B cell (primary cell): ENCODE results near the gene PDZK1. TPM values are rescaled to one million over a fixed set of nuclear protein-coding genes. Genes with fewer than 3 reads are reported as not detected.

Source experiments
- ATAC-seq: fragments of 200-7000 bp; cut with Tn5 transposase; one replicate; pipeline ENCODE4 v1.10.0; 2021; ENCODE audit warnings: low read depth, mild to moderate bottlenecking, moderate number of reproducible peaks, moderate library complexity
- CTCF ChIA-PET: fragments of 350-600 bp; sonication (Branson Sonifier 250); formaldehyde crosslinking; loops from one replicate; lab custom pipeline; 2021; ENCODE audit warnings: antibody characterized with exemption, inconsistent platforms; lab: Charles Lee
- POLR2A ChIA-PET: fragments of 350-600 bp; sonication (Branson Sonifier 250); formaldehyde crosslinking; loops from one replicate; lab custom pipeline; 2021; ENCODE audit warnings: antibody characterized with exemption; lab: Charles Lee
- DNase-seq: peaks from one replicate; pipeline ENCODE4 v3.0.0; 2013
- H2AFZ ChIP-seq: 2 replicates; pipeline ENCODE4 v1.6.1; 2012; ENCODE audit warnings: mild to moderate bottlenecking, low read depth, low read length; ENCODE audit not compliant: insufficient read depth, poor library complexity, severe bottlenecking
- H3K27ac ChIP-seq, 2 donors: 1 replicate in 1 of 2; 2 replicates in 1 of 2; pipeline ENCODE4 v1.5.1; 2012 to 2013; ENCODE audit warnings: low read length in 2 of 2, mild to moderate bottlenecking in 2 of 2, moderate library complexity in 1 of 2
- H3K27me3 ChIP-seq, 4 experiments: fragments of 200-600 bp in 1 of 4; sonication (generic) in 1 of 4; replicated peaks in 1 of 4; 1 replicate in 2 of 4; 2 replicates in 2 of 4; pipeline versions ENCODE4 v1.6.1 to v1.7.0; 2013 to 2016; ENCODE audit warnings: low read length in 3 of 4, mild to moderate bottlenecking in 2 of 4, mixed read lengths in 1 of 4, moderate library complexity in 1 of 4; ENCODE audit not compliant: insufficient read depth in 4 of 4, control insufficient read depth in 3 of 4; ENCODE audit errors: control extremely low read depth in 1 of 4
- H3K36me3 ChIP-seq, 2 experiments: replicated peaks in 1 of 2; 1 replicate in 1 of 2; 2 replicates in 1 of 2; pipeline versions ENCODE4 v1.6.1 to v1.7.1; 2013; ENCODE audit warnings: low read length in 1 of 2; ENCODE audit not compliant: insufficient read depth in 2 of 2, control insufficient read depth in 1 of 2; ENCODE audit errors: control extremely low read depth in 1 of 2, extremely low read depth in 1 of 2
- H3K4me1 ChIP-seq, 2 donors: fragments of 200-600 bp in 1 of 2; sonication (generic) in 1 of 2; 1 replicate in 1 of 2; 2 replicates in 1 of 2; pipeline versions ENCODE4 v1.5.1 to v1.6.1; 2013 to 2017; ENCODE audit warnings: low read length in 2 of 2; ENCODE audit not compliant: control insufficient read depth in 2 of 2, insufficient read depth in 2 of 2
- H3K4me2 ChIP-seq: replicated peaks from 2 replicates; pipeline ENCODE3; 2012; ENCODE audit warnings: mild to moderate bottlenecking, low read depth, low read length; ENCODE audit not compliant: poor library complexity, severe bottlenecking
- H3K4me3 ChIP-seq, 5 experiments: fragments of 200-600 bp in 1 of 5; sonication (generic) in 1 of 5; 1 replicate in 3 of 5; 2 replicates in 2 of 5; pipeline versions ENCODE4 v1.5.1 to v1.7.0; 2011 to 2016; ENCODE audit warnings: low read length in 4 of 5, mild to moderate bottlenecking in 4 of 5, low read depth in 2 of 5, control low read depth in 1 of 5, moderate library complexity in 1 of 5; ENCODE audit not compliant: insufficient read depth in 1 of 5; ENCODE audit errors: control extremely low read depth in 1 of 5, extremely low read depth in 1 of 5
- H3K79me2 ChIP-seq: fragments of 200-600 bp; sonication (generic); one replicate; pipeline ENCODE4 v1.6.0; 2016; ENCODE audit warnings: low read length; ENCODE audit not compliant: control insufficient read depth, insufficient read depth
- H3K9ac ChIP-seq: fragments of 200-600 bp; sonication (generic); 2 replicates; pipeline ENCODE4 v1.6.1; 2017; ENCODE audit warnings: mild to moderate bottlenecking, low read length, moderate library complexity
- H3K9me3 ChIP-seq, 3 donors: one replicate each; pipeline versions ENCODE4 v1.6.1 to v1.7.1; 2013; ENCODE audit warnings: low read length in 2 of 3; ENCODE audit not compliant: control insufficient read depth in 2 of 3, insufficient read depth in 1 of 3; ENCODE audit errors: control extremely low read depth in 1 of 3
- H4K20me1 ChIP-seq: 2 replicates; pipeline ENCODE4 v1.6.0; 2012; ENCODE audit warnings: mild to moderate bottlenecking, low read length; ENCODE audit not compliant: insufficient read depth, control insufficient read depth, poor library complexity, severe bottlenecking
- H3K27ac Mint-ChIP-seq: one replicate; pipeline ENCODE4 v1.8.0; 2021; ENCODE audit warnings: mixed read lengths
- H3K27me3 Mint-ChIP-seq: one replicate; pipeline ENCODE4 v1.8.0; 2021; ENCODE audit warnings: mixed read lengths
- H3K4me1 Mint-ChIP-seq: one replicate; pipeline ENCODE4 v1.8.0; 2021; ENCODE audit warnings: mixed read lengths
- H3K4me3 Mint-ChIP-seq: one replicate; pipeline ENCODE4 v1.8.0; 2021; ENCODE audit warnings: mixed read lengths
- H3K9me3 Mint-ChIP-seq: one replicate; pipeline ENCODE4 v1.8.0; 2022; ENCODE audit warnings: mixed read lengths; ENCODE audit not compliant: insufficient read depth
- CTCF ChIP-seq: fragments of 200-600 bp; IDR thresholded peaks from one replicate; pipeline ENCODE4 v1.8.0; 2022; ENCODE audit warnings: antibody characterized with exemption, mild to moderate bottlenecking
- EZH2 ChIP-seq: IDR thresholded peaks from 2 replicates; pipeline ENCODE4 v1.6.1; 2012; ENCODE audit warnings: borderline replicate concordance, low read depth, mild to moderate bottlenecking, moderate library complexity, low read length; ENCODE audit not compliant: insufficient read depth, poor library complexity, severe bottlenecking
- WGBS: methylation state at CpG from one replicate; pipeline ENCODE4 v1.1.5; 2013; ENCODE audit warnings: missing lambda C conversion rate; ENCODE audit not compliant: insufficient coverage; 5-methylcytosine and 5-hydroxymethylcytosine counted together
- intact Hi-C: fragments of 100-400 bp; cut with micrococcal nuclease; formaldehyde crosslinking; loops from one replicate; pipeline ENCODE4 v1.10.0; 2022
- polyA plus RNA-seq: library from polyadenylated mRNA; depleted of rRNA; stranded (reverse); fragments of >200 nt; gene quantifications from 2 replicates; pipeline ENCODE4 v1.2.3, GENCODE V29; 2012
- total RNA-seq, 2 donors: library from RNA; stranded (reverse); fragments of 120-200 nt in 1 of 2; gene quantifications; 1 replicate in 1 of 2; 2 replicates in 1 of 2; pipeline versions ENCODE4 v1.2.3 to v1.2.4, GENCODE V29; 2013 to 2022

Gene PDZK1
- total and polyA plus RNA-seq, 2 donors (not counting 1 experiment from before 2014, with no cell fraction given) = 0.34 TPM; not detected in 1

DNA sequence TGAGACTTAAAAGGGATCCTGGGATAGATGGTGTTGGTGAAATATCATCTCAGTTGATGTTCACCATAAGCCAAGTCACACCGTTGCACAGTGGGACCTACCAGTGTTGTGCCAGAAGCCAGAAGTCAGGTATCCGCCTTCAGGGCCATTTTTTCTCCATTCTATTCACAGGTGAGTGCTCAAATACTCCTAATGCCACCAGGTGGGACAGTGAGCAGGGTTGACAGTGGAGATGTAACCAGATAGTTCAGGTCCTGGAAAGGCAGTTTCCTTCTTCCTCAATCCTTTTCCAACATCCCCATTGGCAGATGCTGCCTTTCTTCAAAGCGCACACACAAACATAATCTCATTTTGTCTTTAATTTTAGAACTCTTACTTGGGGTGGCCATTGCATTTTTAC, 23.7 kb upstream of the PDZK1 start:
- no peak for ATAC-seq

GRCh38 chr1:145730467-145730866, 23.3 kb upstream of the PDZK1 start:
- intact Hi-C loops = no loop called here
- Histone ChIP-seq H3K4me1 (no peaks in the 10 kb centered on the region), H2AFZ (no peak overlapping the region), H3K9ac (no peak overlapping the region), H3K4me2 (no peak overlapping the region), H3K27me3 (no peaks in the 10 kb centered on the region), H3K4me3 (no peak overlapping the region), H4K20me1 (no peaks in the 10 kb centered on the region), H3K36me3 (peaks cover 0 to 1% of the 10 kb centered on the region in 2 experiments), H3K27ac (no peak overlapping the region), H3K79me2 (no peaks in the 10 kb centered on the region), H3K9me3 (no peaks in the 10 kb centered on the region)
- DNase-seq (no peak), ATAC-seq (no peak)
- TF ChIP-seq EZH2 (no peak), CTCF (no peak)
- peaks cover 2% of the 10 kb centered on the region for H3K4me1 Mint-ChIP-seq
- H3K9me3 Mint-ChIP-seq = no peaks in the 10 kb centered on the region
- no peak overlapping the region for H3K27ac Mint-ChIP-seq
- H3K27me3 Mint-ChIP-seq = no peaks in the 10 kb centered on the region
- POLR2A ChIA-PET = no interaction called here
- CTCF ChIA-PET = no interaction called here
- H3K4me3 Mint-ChIP-seq = no peak overlapping the region
- 81% methylated on average over 3 of the region's 4 CpGs for WGBS

More for the DNA sequence above, 23.7 kb upstream of the PDZK1 start:
- DNase-seq = no peak
- Histone ChIP-seq H3K4me1 (no peaks in the 10 kb centered on the region), H3K79me2 (no peaks in the 10 kb centered on the region), H4K20me1 (no peaks in the 10 kb centered on the region), H3K36me3 (peaks cover 0 to 1% of the 10 kb centered on the region in 2 experiments), H3K4me2 (no peak overlapping the region), H3K27me3 (no peaks in the 10 kb centered on the region), H2AFZ (no peak overlapping the region), H3K27ac (no peak overlapping the region), H3K4me3 (no peak overlapping the region), H3K9ac (no peak overlapping the region), H3K9me3 (no peaks in the 10 kb centered on the region)
- Mint-ChIP-seq H3K4me3 (no peak overlapping the region), H3K27ac (no peak overlapping the region), H3K27me3 (no peaks in the 10 kb centered on the region), H3K9me3 (no peaks in the 10 kb centered on the region), H3K4me1 (peaks cover 2% of the 10 kb centered on the region)
- intact Hi-C loops = no loop called here
- WGBS = 100% methylated on average over 1 of the region's 3 CpGs
- ChIA-PET POLR2A (no interaction called here), CTCF (no interaction called here)
- no peak for TF ChIP-seq EZH2
- no peak for TF ChIP-seq CTCF
